Measurements from ENCODE around the gene LAG3. TPM values are rescaled to one million over a fixed set of nuclear protein-coding genes. Genes with fewer than 3 reads are reported as not detected.

The LAG3 gene
- total and polyA plus RNA-seq, 4 donors: 0.82 to 1.7 (median 1.4) TPM

- peaks cover 14 to 48% (median 43%) of the 10 kb centered on the region in 4 donors for H3K36me3 ChIP-seq (ENCODE audit: control insufficient read depth in 4 of 4, insufficient read depth in 4 of 4, low read length in 4 of 4)
- 95 to 97% methylated on average over 28 of the region's 28 CpGs for WGBS, 2 donors
- no peak for TF ChIP-seq CTCF (IDR thresholded peaks at IDR 0.05; ENCODE audit: control extremely low read depth, extremely low read depth)
- H3K4me3 ChIP-seq: no peak overlapping the region
- ATAC-seq (ENCODE audit: insufficient read depth, low FRiP score) (no peak), DNase-seq (no peak)
- H3K27ac ChIP-seq (ENCODE audit: low read depth in 1 of 2, low read length in 1 of 2): no peak overlapping the region
- no peaks in the 10 kb centered on the region for H3K9me3 ChIP-seq (ENCODE audit: control insufficient read depth in 4 of 4, insufficient read depth in 3 of 4, low read length in 3 of 4)
- H3K27me3 ChIP-seq (ENCODE audit: control insufficient read depth in 3 of 3, insufficient read depth in 3 of 3, low read length in 2 of 3): no peaks in the 10 kb centered on the region
- H3K9ac ChIP-seq (ENCODE audit: insufficient read depth in 1 of 2, low read length in 2 of 2): no peak overlapping the region
- H3K4me1 ChIP-seq (ENCODE audit: control insufficient read depth in 5 of 5, insufficient read depth in 5 of 5, low read length in 5 of 5): peaks cover 0 to 11% (median 4%) of the 10 kb centered on the region in 5 donors
These were observed 23.6 kb upstream of the LAG3 start for GRCh38 chr12:6748761-6749160.

- Histone ChIP-seq H3K4me1 (ENCODE audit: control insufficient read depth in 5 of 5, insufficient read depth in 5 of 5, low read length in 5 of 5) (peaks cover 0 to 18% (median 9%) of the 10 kb centered on the region in 5 donors), H3K9ac (ENCODE audit: insufficient read depth in 1 of 2, low read length in 2 of 2) (no peak overlapping the region), H3K9me3 (ENCODE audit: control insufficient read depth in 4 of 4, insufficient read depth in 3 of 4, low read length in 3 of 4) (no peaks in the 10 kb centered on the region), H3K27me3 (ENCODE audit: control insufficient read depth in 3 of 3, insufficient read depth in 3 of 3, low read length in 2 of 3) (no peaks in the 10 kb centered on the region), H3K36me3 (ENCODE audit: control insufficient read depth in 4 of 4, insufficient read depth in 4 of 4, low read length in 4 of 4) (peaks cover 14 to 47% (median 41%) of the 10 kb centered on the region in 4 donors), H3K27ac (ENCODE audit: low read depth in 1 of 2, low read length in 1 of 2) (no peak overlapping the region), H3K4me3 (no peak overlapping the region)
- TF ChIP-seq CTCF (IDR thresholded peaks at IDR 0.05; ENCODE audit: control extremely low read depth, extremely low read depth): no peak
- 87 to 91% methylated on average over 4 of the region's 4 CpGs for WGBS, 2 donors
- ATAC-seq (ENCODE audit: insufficient read depth, low FRiP score): no peak
- DNase-seq: no peak
These were observed 21.8 kb upstream of the LAG3 start for GRCh38 chr12:6750506-6750905.

GRCh38 chr12:6751767-6752166, 20.6 kb upstream of the LAG3 start:
- no peak for TF ChIP-seq CTCF (IDR thresholded peaks at IDR 0.05; ENCODE audit: control extremely low read depth, extremely low read depth)
- Histone ChIP-seq H3K4me3 (no peak overlapping the region), H3K36me3 (ENCODE audit: control insufficient read depth in 4 of 4, insufficient read depth in 4 of 4, low read length in 4 of 4) (peaks cover 14 to 44% (median 36%) of the 10 kb centered on the region in 4 donors), H3K9me3 (ENCODE audit: control insufficient read depth in 4 of 4, insufficient read depth in 3 of 4, low read length in 3 of 4) (no peaks in the 10 kb centered on the region), H3K27me3 (ENCODE audit: control insufficient read depth in 3 of 3, insufficient read depth in 3 of 3, low read length in 2 of 3) (no peaks in the 10 kb centered on the region), H3K27ac (ENCODE audit: low read depth in 1 of 2, low read length in 1 of 2) (no peak overlapping the region), H3K9ac (ENCODE audit: insufficient read depth in 1 of 2, low read length in 2 of 2) (peak overlapping the region in 1 of 2 donors; percentile 86), H3K4me1 (ENCODE audit: control insufficient read depth in 5 of 5, insufficient read depth in 5 of 5, low read length in 5 of 5) (peaks cover 0 to 18% (median 9%) of the 10 kb centered on the region in 5 donors)
- WGBS, 2 donors: 82 to 84% methylated on average over 7 of the region's 7 CpGs
- no peak for ATAC-seq (ENCODE audit: insufficient read depth, low FRiP score)
- DNase-seq: no peak
